DND-41 (cell line): Measurements from ENCODE around the gene FLNB.

Experiments
- ATAC-seq: fragments of 200-7000 bp; cut with Tn5 transposase; 3 replicates; pipeline ENCODE4 v1.9.1; 2021; ENCODE audit warnings: low read depth; ENCODE audit not compliant: insufficient read depth
- DNase-seq: peaks from one replicate; pipeline ENCODE4 v3.0.0-alpha.2; 2020
- H2AFZ ChIP-seq: 2 replicates; pipeline ENCODE4 v1.6.0; 2012; ENCODE audit warnings: low read depth, low read length
- H3K27ac ChIP-seq: 2 replicates; pipeline ENCODE4 v1.5.1; 2012; ENCODE audit warnings: low read length, inconsistent platforms
- H3K27me3 ChIP-seq: fragments of 200-600 bp; sonication (generic); 2 replicates; pipeline ENCODE4 v1.6.0; 2012; ENCODE audit warnings: low read length, mild to moderate bottlenecking, inconsistent platforms; ENCODE audit not compliant: insufficient read depth, poor library complexity
- H3K36me3 ChIP-seq: 2 replicates; pipeline ENCODE4 v1.5.1; 2012; ENCODE audit warnings: low read length, inconsistent platforms; ENCODE audit not compliant: insufficient read depth
- H3K4me1 ChIP-seq: 2 replicates; pipeline ENCODE4 v1.5.1; 2012; ENCODE audit warnings: mild to moderate bottlenecking, low read length; ENCODE audit not compliant: insufficient read depth
- H3K4me2 ChIP-seq: 2 replicates; pipeline ENCODE4 v1.6.0; 2012; ENCODE audit warnings: mild to moderate bottlenecking, moderate library complexity, low read length, inconsistent platforms; ENCODE audit not compliant: insufficient read depth
- H3K4me3 ChIP-seq, 2 experiments: fragments of 200-600 bp in 1 of 2; shearing (Covaris generic) in 1 of 2; 2 replicates each; pipeline ENCODE4 v1.5.1; 2012 to 2016; ENCODE audit warnings: inconsistent platforms in 2 of 2, low read length in 2 of 2, mild to moderate bottlenecking in 2 of 2, low read depth in 1 of 2, moderate library complexity in 1 of 2
- H3K79me2 ChIP-seq: 2 replicates; pipeline ENCODE4 v1.6.0; 2012; ENCODE audit warnings: low read length, inconsistent platforms; ENCODE audit not compliant: insufficient read depth
- H3K9ac ChIP-seq: 2 replicates; pipeline ENCODE4 v1.6.0; 2012; ENCODE audit warnings: low read depth, mild to moderate bottlenecking, inconsistent platforms, low read length, moderate library complexity
- H3K9me3 ChIP-seq: 2 replicates; pipeline ENCODE4 v1.5.1; 2012; ENCODE audit warnings: low read length, moderate library complexity, mild to moderate bottlenecking, inconsistent platforms; ENCODE audit not compliant: insufficient read depth, severe bottlenecking
- H4K20me1 ChIP-seq: 2 replicates; pipeline ENCODE4 v1.6.0; 2012; ENCODE audit warnings: low read length; ENCODE audit not compliant: insufficient read depth
- EZH2 ChIP-seq: IDR thresholded peaks from 3 replicates; pipeline ENCODE4 v1.6.1; 2012; ENCODE audit warnings: borderline replicate concordance, low read depth, mild to moderate bottlenecking, moderate library complexity, low read length, inconsistent platforms; ENCODE audit not compliant: severe bottlenecking
- TF ChIP-seq, protein P1 (sequence below): IDR thresholded peaks from 2 replicates; pipeline ENCODE4 v1.5.1; 2012; ENCODE audit warnings: borderline replicate concordance, low read length, moderate library complexity, mild to moderate bottlenecking; ENCODE audit not compliant: poor library complexity, severe bottlenecking; ENCODE audit errors: extremely low read depth

Gene FLNB

DNA sequence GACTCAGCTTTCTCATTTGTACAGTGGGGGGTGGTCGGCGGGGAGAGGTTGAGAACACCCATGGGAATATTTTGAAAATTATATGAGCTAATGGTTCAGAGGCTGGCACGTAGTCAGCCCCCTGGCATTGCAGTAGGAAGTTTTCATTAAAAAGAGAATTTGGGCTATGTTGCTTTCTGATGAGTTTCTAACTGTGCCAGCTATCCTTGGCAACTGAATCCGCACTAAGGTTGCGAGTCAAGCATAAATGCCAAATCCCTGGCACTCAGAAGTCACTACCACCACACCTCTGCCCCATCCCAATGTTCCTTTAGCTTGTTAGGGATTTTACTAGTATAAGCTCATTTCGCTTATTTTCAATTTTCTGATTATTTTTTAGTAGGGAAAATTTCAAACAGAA is 111.0 kb downstream of the FLNB start:
- H2AFZ ChIP-seq: no peak overlapping the region
- no peaks in the 10 kb centered on the region for H3K9me3 ChIP-seq
- H3K27me3 ChIP-seq: no peaks in the 10 kb centered on the region
- ATAC-seq (no peak), DNase-seq (no peak)
- TF ChIP-seq EZH2: no peak
- TF ChIP-seq, protein P1, sequence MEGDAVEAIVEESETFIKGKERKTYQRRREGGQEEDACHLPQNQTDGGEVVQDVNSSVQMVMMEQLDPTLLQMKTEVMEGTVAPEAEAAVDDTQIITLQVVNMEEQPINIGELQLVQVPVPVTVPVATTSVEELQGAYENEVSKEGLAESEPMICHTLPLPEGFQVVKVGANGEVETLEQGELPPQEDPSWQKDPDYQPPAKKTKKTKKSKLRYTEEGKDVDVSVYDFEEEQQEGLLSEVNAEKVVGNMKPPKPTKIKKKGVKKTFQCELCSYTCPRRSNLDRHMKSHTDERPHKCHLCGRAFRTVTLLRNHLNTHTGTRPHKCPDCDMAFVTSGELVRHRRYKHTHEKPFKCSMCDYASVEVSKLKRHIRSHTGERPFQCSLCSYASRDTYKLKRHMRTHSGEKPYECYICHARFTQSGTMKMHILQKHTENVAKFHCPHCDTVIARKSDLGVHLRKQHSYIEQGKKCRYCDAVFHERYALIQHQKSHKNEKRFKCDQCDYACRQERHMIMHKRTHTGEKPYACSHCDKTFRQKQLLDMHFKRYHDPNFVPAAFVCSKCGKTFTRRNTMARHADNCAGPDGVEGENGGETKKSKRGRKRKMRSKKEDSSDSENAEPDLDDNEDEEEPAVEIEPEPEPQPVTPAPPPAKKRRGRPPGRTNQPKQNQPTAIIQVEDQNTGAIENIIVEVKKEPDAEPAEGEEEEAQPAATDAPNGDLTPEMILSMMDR: no peak
- H3K27ac ChIP-seq: no peak overlapping the region
- no peaks in the 10 kb centered on the region for H3K4me1 ChIP-seq
- no peak overlapping the region for H3K4me2 ChIP-seq
- H4K20me1 ChIP-seq: no peaks in the 10 kb centered on the region
- no peak overlapping the region for H3K9ac ChIP-seq
- H3K4me3 ChIP-seq: no peak overlapping the region
- H3K79me2 ChIP-seq: no peaks in the 10 kb centered on the region
- peaks cover 92% of the 10 kb centered on the region for H3K36me3 ChIP-seq

GRCh38 chr3:58120075-58120812 is 112.0 kb downstream of the FLNB start:
- no peaks in the 10 kb centered on the region for H3K4me1 ChIP-seq
- no peaks in the 10 kb centered on the region for H3K9me3 ChIP-seq
- no peak for ATAC-seq
- no peak overlapping the region for H3K9ac ChIP-seq
- H4K20me1 ChIP-seq: no peaks in the 10 kb centered on the region
- no peak for TF ChIP-seq EZH2
- TF ChIP-seq, protein P1: no peak
- H3K27me3 ChIP-seq: no peaks in the 10 kb centered on the region
- DNase-seq: no peak
- no peak overlapping the region for H3K4me3 ChIP-seq
- H3K4me2 ChIP-seq: no peak overlapping the region
- H3K79me2 ChIP-seq: no peaks in the 10 kb centered on the region
- H3K27ac ChIP-seq: no peak overlapping the region
- peaks cover 92% of the 10 kb centered on the region for H3K36me3 ChIP-seq
- H2AFZ ChIP-seq: no peak overlapping the region

- no peak overlapping the region for H3K27ac ChIP-seq
- no peaks in the 10 kb centered on the region for H3K4me1 ChIP-seq
- TF ChIP-seq EZH2: no peak
- TF ChIP-seq, protein P1: no peak
- H3K79me2 ChIP-seq: no peaks in the 10 kb centered on the region
- H3K4me2 ChIP-seq: no peak overlapping the region
- no peak overlapping the region for H2AFZ ChIP-seq
- H3K4me3 ChIP-seq: no peak overlapping the region
- no peaks in the 10 kb centered on the region for H3K9me3 ChIP-seq
- no peak for DNase-seq
- H3K36me3 ChIP-seq: peaks cover 92% of the 10 kb centered on the region
- no peaks in the 10 kb centered on the region for H4K20me1 ChIP-seq
- no peak for ATAC-seq
- H3K27me3 ChIP-seq: no peaks in the 10 kb centered on the region
- no peak overlapping the region for H3K9ac ChIP-seq
Measured at GRCh38 chr3:58121183-58121582, 113.0 kb downstream of the FLNB start.
